B cell (primary cell): ENCODE measurements around the gene CIZ1. TPM values are rescaled to one million over a fixed set of nuclear protein-coding genes. Genes with fewer than 3 reads are reported as not detected.
A peak's percentile ranks its signal among the peaks of the same experiment; 100 is the strongest.

Source experiments
- ATAC-seq: fragments of 200-7000 bp; cut with Tn5 transposase; one replicate; pipeline ENCODE4 v1.10.0; 2021; ENCODE audit warnings: low read depth, mild to moderate bottlenecking, moderate number of reproducible peaks, moderate library complexity
- CTCF ChIA-PET: fragments of 350-600 bp; sonication (Branson Sonifier 250); formaldehyde crosslinking; loops from one replicate; lab custom pipeline; 2021; ENCODE audit warnings: antibody characterized with exemption, inconsistent platforms; lab: Charles Lee
- POLR2A ChIA-PET: fragments of 350-600 bp; sonication (Branson Sonifier 250); formaldehyde crosslinking; loops from one replicate; lab custom pipeline; 2021; ENCODE audit warnings: antibody characterized with exemption; lab: Charles Lee
- DNase-seq: peaks from one replicate; pipeline ENCODE4 v3.0.0; 2013
- H2AFZ ChIP-seq: 2 replicates; pipeline ENCODE4 v1.6.1; 2012; ENCODE audit warnings: mild to moderate bottlenecking, low read depth, low read length; ENCODE audit not compliant: insufficient read depth, poor library complexity, severe bottlenecking
- H3K27ac ChIP-seq, 2 donors: 1 replicate in 1 of 2; 2 replicates in 1 of 2; pipeline ENCODE4 v1.5.1; 2012 to 2013; ENCODE audit warnings: low read length in 2 of 2, mild to moderate bottlenecking in 2 of 2, moderate library complexity in 1 of 2
- H3K27me3 ChIP-seq, 4 experiments: fragments of 200-600 bp in 1 of 4; sonication (generic) in 1 of 4; replicated peaks in 1 of 4; 1 replicate in 2 of 4; 2 replicates in 2 of 4; pipeline versions ENCODE4 v1.6.1 to v1.7.0; 2013 to 2016; ENCODE audit warnings: low read length in 3 of 4, mild to moderate bottlenecking in 2 of 4, mixed read lengths in 1 of 4, moderate library complexity in 1 of 4; ENCODE audit not compliant: insufficient read depth in 4 of 4, control insufficient read depth in 3 of 4; ENCODE audit errors: control extremely low read depth in 1 of 4
- H3K36me3 ChIP-seq, 2 experiments: replicated peaks in 1 of 2; 1 replicate in 1 of 2; 2 replicates in 1 of 2; pipeline versions ENCODE4 v1.6.1 to v1.7.1; 2013; ENCODE audit warnings: low read length in 1 of 2; ENCODE audit not compliant: insufficient read depth in 2 of 2, control insufficient read depth in 1 of 2; ENCODE audit errors: control extremely low read depth in 1 of 2, extremely low read depth in 1 of 2
- H3K4me1 ChIP-seq, 2 donors: fragments of 200-600 bp in 1 of 2; sonication (generic) in 1 of 2; 1 replicate in 1 of 2; 2 replicates in 1 of 2; pipeline versions ENCODE4 v1.5.1 to v1.6.1; 2013 to 2017; ENCODE audit warnings: low read length in 2 of 2; ENCODE audit not compliant: control insufficient read depth in 2 of 2, insufficient read depth in 2 of 2
- H3K4me2 ChIP-seq: replicated peaks from 2 replicates; pipeline ENCODE3; 2012; ENCODE audit warnings: mild to moderate bottlenecking, low read depth, low read length; ENCODE audit not compliant: poor library complexity, severe bottlenecking
- H3K4me3 ChIP-seq, 5 experiments: fragments of 200-600 bp in 1 of 5; sonication (generic) in 1 of 5; 1 replicate in 3 of 5; 2 replicates in 2 of 5; pipeline versions ENCODE4 v1.5.1 to v1.7.0; 2011 to 2016; ENCODE audit warnings: low read length in 4 of 5, mild to moderate bottlenecking in 4 of 5, low read depth in 2 of 5, control low read depth in 1 of 5, moderate library complexity in 1 of 5; ENCODE audit not compliant: insufficient read depth in 1 of 5; ENCODE audit errors: control extremely low read depth in 1 of 5, extremely low read depth in 1 of 5
- H3K79me2 ChIP-seq: fragments of 200-600 bp; sonication (generic); one replicate; pipeline ENCODE4 v1.6.0; 2016; ENCODE audit warnings: low read length; ENCODE audit not compliant: control insufficient read depth, insufficient read depth
- H3K9ac ChIP-seq: fragments of 200-600 bp; sonication (generic); 2 replicates; pipeline ENCODE4 v1.6.1; 2017; ENCODE audit warnings: mild to moderate bottlenecking, low read length, moderate library complexity
- H3K9me3 ChIP-seq, 3 donors: one replicate each; pipeline versions ENCODE4 v1.6.1 to v1.7.1; 2013; ENCODE audit warnings: low read length in 2 of 3; ENCODE audit not compliant: control insufficient read depth in 2 of 3, insufficient read depth in 1 of 3; ENCODE audit errors: control extremely low read depth in 1 of 3
- H4K20me1 ChIP-seq: 2 replicates; pipeline ENCODE4 v1.6.0; 2012; ENCODE audit warnings: mild to moderate bottlenecking, low read length; ENCODE audit not compliant: insufficient read depth, control insufficient read depth, poor library complexity, severe bottlenecking
- H3K27ac Mint-ChIP-seq: one replicate; pipeline ENCODE4 v1.8.0; 2021; ENCODE audit warnings: mixed read lengths
- H3K27me3 Mint-ChIP-seq: one replicate; pipeline ENCODE4 v1.8.0; 2021; ENCODE audit warnings: mixed read lengths
- H3K4me1 Mint-ChIP-seq: one replicate; pipeline ENCODE4 v1.8.0; 2021; ENCODE audit warnings: mixed read lengths
- H3K4me3 Mint-ChIP-seq: one replicate; pipeline ENCODE4 v1.8.0; 2021; ENCODE audit warnings: mixed read lengths
- H3K9me3 Mint-ChIP-seq: one replicate; pipeline ENCODE4 v1.8.0; 2022; ENCODE audit warnings: mixed read lengths; ENCODE audit not compliant: insufficient read depth
- EZH2 ChIP-seq: IDR thresholded peaks from 2 replicates; pipeline ENCODE4 v1.6.1; 2012; ENCODE audit warnings: borderline replicate concordance, low read depth, mild to moderate bottlenecking, moderate library complexity, low read length; ENCODE audit not compliant: insufficient read depth, poor library complexity, severe bottlenecking
- WGBS: methylation state at CpG from one replicate; pipeline ENCODE4 v1.1.5; 2013; ENCODE audit warnings: missing lambda C conversion rate; ENCODE audit not compliant: insufficient coverage; 5-methylcytosine and 5-hydroxymethylcytosine counted together
- intact Hi-C: fragments of 100-400 bp; cut with micrococcal nuclease; formaldehyde crosslinking; loops from one replicate; pipeline ENCODE4 v1.10.0; 2022
- polyA plus RNA-seq: library from polyadenylated mRNA; depleted of rRNA; stranded (reverse); fragments of >200 nt; gene quantifications from 2 replicates; pipeline ENCODE4 v1.2.3, GENCODE V29; 2012
- total RNA-seq, 2 donors: library from RNA; stranded (reverse); fragments of 120-200 nt in 1 of 2; gene quantifications; 1 replicate in 1 of 2; 2 replicates in 1 of 2; pipeline versions ENCODE4 v1.2.3 to v1.2.4, GENCODE V29; 2013 to 2022
- TF ChIP-seq, protein P1 (sequence below): fragments of 200-600 bp; IDR thresholded peaks from one replicate; pipeline ENCODE4 v1.8.0; 2022; ENCODE audit warnings: antibody characterized with exemption, mild to moderate bottlenecking

CIZ1 gene
- total and polyA plus RNA-seq, 2 donors (not counting 1 experiment from before 2014, with no cell fraction given), result 79.9 to 160 TPM

GRCh38 chr9:128159784-128160602 is 31.4 kb downstream of the CIZ1 start, which contains the start of gene BBLN:
Gene BBLN, plus strand, starts transcription at chr9:128160265. Its CDS starts 143 bp downstream, at chr9:128160408.
- peaks cover 6 to 17% of the 10 kb centered on the region in 2 donors for H3K4me1 ChIP-seq
- peak within 1 kb of the TSS; percentile 70 to 99 (median 86) for H3K4me3 ChIP-seq
- no peaks in the 10 kb centered on the region for H4K20me1 ChIP-seq
- H3K36me3 ChIP-seq, result peaks cover 0 to 12% of the 10 kb centered on the region in 2 experiments
- ChIA-PET CTCF (interaction anchor here (1.2 kb wide), 1 partner anchor 31 kb away, joined by 3 read pairs; the partner anchor contains the start of gene CIZ1), POLR2A (interaction anchor here (0.6 to 2.5 kb wide), 5 partner anchors 27 to 1300 kb away, joined by 3 to 11 read pairs (median 4); partner anchors contain the start of gene CIZ1)
- Mint-ChIP-seq H3K9me3 (no peaks in the 10 kb centered on the region), H3K4me1 (peaks cover 12% of the 10 kb centered on the region), H3K27me3 (no peaks in the 10 kb centered on the region), H3K4me3 (peak within 1 kb of the TSS; percentile 83), H3K27ac (peak within 1 kb of the TSS; percentile 87)
- WGBS, result under 1% methylated on average over 71 of the region's 77 CpGs
- peak within 1 kb of the TSS; percentile 98 for H2AFZ ChIP-seq
- intact Hi-C loops, result loop anchor here (1.0 kb wide), 3 partner anchors 31 to 180 kb away; partner anchors contain the start of genes CIZ1 and SLC27A4
- peak within 1 kb of the TSS; percentile 72 for H3K27ac ChIP-seq
- peak; percentile 92 for DNase-seq
- H3K79me2 ChIP-seq, result peaks cover 14% of the 10 kb centered on the region
- peak; percentile 94 for ATAC-seq
- TF ChIP-seq, protein P1, sequence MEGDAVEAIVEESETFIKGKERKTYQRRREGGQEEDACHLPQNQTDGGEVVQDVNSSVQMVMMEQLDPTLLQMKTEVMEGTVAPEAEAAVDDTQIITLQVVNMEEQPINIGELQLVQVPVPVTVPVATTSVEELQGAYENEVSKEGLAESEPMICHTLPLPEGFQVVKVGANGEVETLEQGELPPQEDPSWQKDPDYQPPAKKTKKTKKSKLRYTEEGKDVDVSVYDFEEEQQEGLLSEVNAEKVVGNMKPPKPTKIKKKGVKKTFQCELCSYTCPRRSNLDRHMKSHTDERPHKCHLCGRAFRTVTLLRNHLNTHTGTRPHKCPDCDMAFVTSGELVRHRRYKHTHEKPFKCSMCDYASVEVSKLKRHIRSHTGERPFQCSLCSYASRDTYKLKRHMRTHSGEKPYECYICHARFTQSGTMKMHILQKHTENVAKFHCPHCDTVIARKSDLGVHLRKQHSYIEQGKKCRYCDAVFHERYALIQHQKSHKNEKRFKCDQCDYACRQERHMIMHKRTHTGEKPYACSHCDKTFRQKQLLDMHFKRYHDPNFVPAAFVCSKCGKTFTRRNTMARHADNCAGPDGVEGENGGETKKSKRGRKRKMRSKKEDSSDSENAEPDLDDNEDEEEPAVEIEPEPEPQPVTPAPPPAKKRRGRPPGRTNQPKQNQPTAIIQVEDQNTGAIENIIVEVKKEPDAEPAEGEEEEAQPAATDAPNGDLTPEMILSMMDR, result no peak
- no peak for TF ChIP-seq EZH2
- no peaks in the 10 kb centered on the region for H3K9me3 ChIP-seq
- H3K27me3 ChIP-seq, result no peaks in the 10 kb centered on the region
- peak within 1 kb of the TSS; percentile 100 for H3K4me2 ChIP-seq
- H3K9ac ChIP-seq, result peak within 1 kb of the TSS; percentile 93

DNA sequence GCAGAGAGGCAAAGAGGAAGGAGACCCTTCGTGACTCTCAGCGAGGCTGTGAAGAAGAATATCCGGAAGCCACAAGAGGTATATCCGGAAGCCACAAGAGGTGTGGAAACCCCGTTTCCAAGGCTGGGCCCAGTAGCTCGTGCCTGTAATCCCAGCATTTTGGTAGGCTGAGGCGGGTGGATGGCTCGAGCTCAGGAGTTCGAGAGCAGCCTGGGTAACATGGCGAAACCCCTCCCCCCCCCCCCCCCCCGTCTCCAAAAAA is 31.9 kb downstream of the CIZ1 start:
- ATAC-seq, result peak; percentile 3
- no peaks in the 10 kb centered on the region for H4K20me1 ChIP-seq
- H3K4me3 Mint-ChIP-seq, result peak overlapping the region; percentile 83
- WGBS, result 27% methylated on average over 8 of the region's 11 CpGs
- H3K27me3 ChIP-seq, result no peaks in the 10 kb centered on the region
- H3K27ac Mint-ChIP-seq, result peak overlapping the region; percentile 87
- H2AFZ ChIP-seq, result peak overlapping the region; percentile 98
- H3K4me2 ChIP-seq, result peak overlapping the region; percentile 100
- POLR2A ChIA-PET, result interaction anchor here (0.6 to 2.5 kb wide), 5 partner anchors 28 to 1301 kb away, joined by 3 to 11 read pairs (median 4); partner anchors contain the start of gene CIZ1
- H3K9me3 ChIP-seq, result no peaks in the 10 kb centered on the region
- H3K9me3 Mint-ChIP-seq, result no peaks in the 10 kb centered on the region
- H3K36me3 ChIP-seq, result peaks cover 0 to 8% of the 10 kb centered on the region in 2 experiments
- intact Hi-C loops, result no loop called here
- peak overlapping the region; percentile 93 for H3K9ac ChIP-seq
- no peaks in the 10 kb centered on the region for H3K27me3 Mint-ChIP-seq
- H3K4me1 ChIP-seq, result peaks cover 6 to 17% of the 10 kb centered on the region in 2 donors
- DNase-seq, result peak; percentile 73
- no peak for TF ChIP-seq EZH2
- TF ChIP-seq, protein P1, result no peak
- H3K4me1 Mint-ChIP-seq, result peaks cover 12% of the 10 kb centered on the region
- peak overlapping the region; percentile 72 for H3K27ac ChIP-seq
- CTCF ChIA-PET, result interaction anchor here (0.6 to 1.2 kb wide), 2 partner anchors 32 to 712 kb away, joined by 3 read pairs; partner anchors contain the start of gene CIZ1
- peak overlapping the region in 4 of 5 experiments; percentile 80 to 99 (median 88) for H3K4me3 ChIP-seq
- H3K79me2 ChIP-seq, result peaks cover 14% of the 10 kb centered on the region
